ENCODE data around the gene DCX. TPM values are rescaled to one million over a fixed set of nuclear protein-coding genes. Genes with fewer than 3 reads are reported as not detected.

The DCX gene
- total RNA-seq, 1 donor from 2014 or later, result not detected

- ATAC-seq (no peak), DNase-seq (no peak)
- TF ChIP-seq CTCF (IDR thresholded peaks at IDR 0.05), result no peak
- Histone ChIP-seq H3K9me3 (no peaks in the 10 kb centered on the region), H3K4me3 (no peak overlapping the region), H3K36me3 (no peaks in the 10 kb centered on the region), H3K4me1 (no peaks in the 10 kb centered on the region), H3K27ac (no peak overlapping the region), H3K27me3 (no peaks in the 10 kb centered on the region)
- intact Hi-C loops (cut with DNase I), result no loop called here
These were observed 56.4 kb downstream of the DCX start for GRCh38 chrX:111355523-111356115.

GRCh38 chrX:111354496-111354895 lies 57.5 kb downstream of the DCX start:
- H3K4me1 ChIP-seq, result no peaks in the 10 kb centered on the region
- H3K9me3 ChIP-seq, result no peaks in the 10 kb centered on the region
- no peak for TF ChIP-seq CTCF (IDR thresholded peaks at IDR 0.05)
- ATAC-seq (no peak), DNase-seq (no peak)
- H3K27ac ChIP-seq, result no peak overlapping the region
- intact Hi-C loops (cut with DNase I), result no loop called here
- no peak overlapping the region for H3K4me3 ChIP-seq
- H3K27me3 ChIP-seq, result no peaks in the 10 kb centered on the region
- no peaks in the 10 kb centered on the region for H3K36me3 ChIP-seq

GRCh38 chrX:111353793-111354192 lies 58.2 kb downstream of the DCX start:
- no peak overlapping the region for H3K4me3 ChIP-seq
- no peaks in the 10 kb centered on the region for H3K4me1 ChIP-seq
- no peaks in the 10 kb centered on the region for H3K9me3 ChIP-seq
- no peak overlapping the region for H3K27ac ChIP-seq
- H3K36me3 ChIP-seq, result no peaks in the 10 kb centered on the region
- intact Hi-C loops (cut with DNase I), result no loop called here
- ATAC-seq (no peak), DNase-seq (no peak)
- no peak for TF ChIP-seq CTCF (IDR thresholded peaks at IDR 0.05)
- H3K27me3 ChIP-seq, result no peaks in the 10 kb centered on the region

GRCh38 chrX:111352424-111352823 lies 59.6 kb downstream of the DCX start:
- Histone ChIP-seq H3K36me3 (no peaks in the 10 kb centered on the region), H3K27ac (no peak overlapping the region), H3K4me3 (no peak overlapping the region), H3K4me1 (no peaks in the 10 kb centered on the region), H3K27me3 (no peaks in the 10 kb centered on the region), H3K9me3 (no peaks in the 10 kb centered on the region)
- DNase-seq, result no peak
- ATAC-seq, result no peak
- intact Hi-C loops (cut with DNase I), result no loop called here
- no peak for TF ChIP-seq CTCF (IDR thresholded peaks at IDR 0.05)

GRCh38 chrX:111349934-111350333 lies 62.1 kb downstream of the DCX start:
- no peak overlapping the region for H3K27ac ChIP-seq
- no peak overlapping the region for H3K4me3 ChIP-seq
- H3K27me3 ChIP-seq, result no peaks in the 10 kb centered on the region
- TF ChIP-seq CTCF (IDR thresholded peaks at IDR 0.05), result no peak
- no peaks in the 10 kb centered on the region for H3K4me1 ChIP-seq
- H3K36me3 ChIP-seq, result no peaks in the 10 kb centered on the region
- no peaks in the 10 kb centered on the region for H3K9me3 ChIP-seq
- no peak for DNase-seq
- intact Hi-C loops (cut with DNase I), result no loop called here
- ATAC-seq, result no peak

- intact Hi-C loops (cut with DNase I), result no loop called here
- H3K4me1 ChIP-seq, result no peaks in the 10 kb centered on the region
- H3K36me3 ChIP-seq, result no peaks in the 10 kb centered on the region
- no peak for DNase-seq
- no peak overlapping the region for H3K4me3 ChIP-seq
- H3K27ac ChIP-seq, result no peak overlapping the region
- no peak for ATAC-seq
- TF ChIP-seq CTCF (IDR thresholded peaks at IDR 0.05), result no peak
- H3K9me3 ChIP-seq, result no peaks in the 10 kb centered on the region
- no peaks in the 10 kb centered on the region for H3K27me3 ChIP-seq
These were observed 62.9 kb downstream of the DCX start for GRCh38 chrX:111349101-111349500.
